Astrocyte (in vitro differentiated cells and primary cell): ENCODE data around the gene SLC45A2. TPM values are rescaled to one million over a fixed set of nuclear protein-coding genes. Genes with fewer than 3 reads are reported as not detected.

Experiments used
- DNase-seq: peaks from one replicate; pipeline ENCODE4 v3.0.0-alpha.2; 2010; ENCODE audit warnings: low read depth
- FAIRE-seq: peaks from 2 replicates; lab custom pipeline; 2011; peaks lifted over from hg19 to GRCh38; lab: Jason Lieb, UNC
- H2AFZ ChIP-seq: 2 replicates; pipeline ENCODE4 v1.6.0; 2012; ENCODE audit warnings: low read depth, low read length, inconsistent platforms
- H3K27ac ChIP-seq: 2 replicates; pipeline ENCODE4 v1.5.1; 2011; ENCODE audit warnings: low read depth, low read length, inconsistent platforms
- H3K27me3 ChIP-seq: 2 replicates; pipeline ENCODE4 v1.6.0; 2011; ENCODE audit warnings: low read length, inconsistent platforms; ENCODE audit not compliant: insufficient read depth
- H3K36me3 ChIP-seq: 2 replicates; pipeline ENCODE4 v1.5.1; 2011; ENCODE audit warnings: low read length, inconsistent platforms; ENCODE audit not compliant: insufficient read depth
- H3K4me1 ChIP-seq: 2 replicates; pipeline ENCODE4 v1.5.1; 2011; ENCODE audit warnings: low read length, inconsistent platforms; ENCODE audit not compliant: insufficient read depth
- H3K4me2 ChIP-seq: 2 replicates; pipeline ENCODE4 v1.6.0; 2012; ENCODE audit warnings: low read length, inconsistent platforms
- H3K4me3 ChIP-seq: 2 replicates; pipeline ENCODE4 v1.5.1; 2011; ENCODE audit warnings: low read depth, mild to moderate bottlenecking, low read length, inconsistent platforms; ENCODE audit not compliant: insufficient read depth
- H3K79me2 ChIP-seq: 2 replicates; pipeline ENCODE4 v1.6.0; 2012; ENCODE audit warnings: mild to moderate bottlenecking, low read length, inconsistent platforms; ENCODE audit not compliant: insufficient read depth
- H3K9ac ChIP-seq: 2 replicates; pipeline ENCODE4 v1.6.0; 2012; ENCODE audit warnings: mild to moderate bottlenecking, low read length, inconsistent platforms
- H3K9me3 ChIP-seq: 2 replicates; pipeline ENCODE4 v1.5.1; 2012; ENCODE audit warnings: low read depth, mild to moderate bottlenecking, low read length, inconsistent platforms; ENCODE audit not compliant: insufficient read depth
- H4K20me1 ChIP-seq: 2 replicates; pipeline ENCODE4 v1.6.0; 2012; ENCODE audit warnings: low read length, inconsistent platforms; ENCODE audit not compliant: insufficient read depth
- H3K27ac Mint-ChIP-seq: one replicate; pipeline ENCODE4 v1.8.0; 2021; ENCODE audit warnings: mild to moderate bottlenecking, mixed read lengths; ENCODE audit not compliant: unreplicated experiment
- H3K27me3 Mint-ChIP-seq: one replicate; pipeline ENCODE4 v1.8.0; 2021; ENCODE audit warnings: low read depth, mixed read lengths; ENCODE audit not compliant: unreplicated experiment
- H3K36me3 Mint-ChIP-seq: one replicate; pipeline ENCODE4 v1.8.0; 2021; ENCODE audit warnings: low read depth, mixed read lengths; ENCODE audit not compliant: unreplicated experiment
- H3K4me1 Mint-ChIP-seq: one replicate; pipeline ENCODE4 v1.8.0; 2021; ENCODE audit warnings: low read depth, mixed read lengths; ENCODE audit not compliant: unreplicated experiment
- H3K4me3 Mint-ChIP-seq: one replicate; pipeline ENCODE4 v1.8.0; 2021; ENCODE audit warnings: mild to moderate bottlenecking, moderate library complexity, mixed read lengths; ENCODE audit not compliant: unreplicated experiment
- H3K9me3 Mint-ChIP-seq: one replicate; pipeline ENCODE4 v1.8.0; 2021; ENCODE audit warnings: mild to moderate bottlenecking, mixed read lengths; ENCODE audit not compliant: unreplicated experiment
- CTCF ChIP-seq: IDR thresholded peaks from 2 replicates; pipeline ENCODE4 v1.5.1; 2011; ENCODE audit warnings: low read depth, mild to moderate bottlenecking, inconsistent platforms, low read length, moderate library complexity; ENCODE audit not compliant: insufficient read depth
- EZH2 ChIP-seq: IDR thresholded peaks from 2 replicates; pipeline ENCODE4 v1.6.1; 2012; ENCODE audit warnings: mild to moderate bottlenecking, low read length, inconsistent platforms; ENCODE audit not compliant: insufficient read depth
- total RNA-seq: library from RNA; stranded (reverse); gene quantifications from 2 replicates; pipeline ENCODE4 v1.2.1, GENCODE V29; 2021

The SLC45A2 gene
- total RNA-seq, 1 donor from 2014 or later: 0.98 TPM

GRCh38 chr5:33929925-33930690 is 54.4 kb downstream of the SLC45A2 start:
- TF ChIP-seq CTCF (no peak), EZH2 (no peak)
- no peaks in the 10 kb centered on the region for H3K27me3 ChIP-seq
- H3K36me3 Mint-ChIP-seq: no peaks in the 10 kb centered on the region
- no peak overlapping the region for H3K4me3 ChIP-seq
- peaks cover 15% of the 10 kb centered on the region for H3K4me1 Mint-ChIP-seq
- no peaks in the 10 kb centered on the region for H3K27me3 Mint-ChIP-seq
- no peak overlapping the region for H3K9ac ChIP-seq
- no peaks in the 10 kb centered on the region for H4K20me1 ChIP-seq
- no peak overlapping the region for H3K4me3 Mint-ChIP-seq
- H3K27ac ChIP-seq: no peak overlapping the region
- no peak overlapping the region for H3K4me2 ChIP-seq
- H3K9me3 Mint-ChIP-seq: no peaks in the 10 kb centered on the region
- no peak overlapping the region for H3K27ac Mint-ChIP-seq
- H3K4me1 ChIP-seq: peaks cover 11% of the 10 kb centered on the region
- no peaks in the 10 kb centered on the region for H3K79me2 ChIP-seq
- no peaks in the 10 kb centered on the region for H3K9me3 ChIP-seq
- DNase-seq: no peak
- H3K36me3 ChIP-seq: no peaks in the 10 kb centered on the region
- FAIRE-seq: no peak
- H2AFZ ChIP-seq: no peak overlapping the region

GRCh38 chr5:33928283-33928682 is 56.2 kb downstream of the SLC45A2 start:
- Histone ChIP-seq H3K79me2 (no peaks in the 10 kb centered on the region), H3K4me3 (no peak overlapping the region), H3K9me3 (no peaks in the 10 kb centered on the region), H2AFZ (no peak overlapping the region), H3K4me2 (no peak overlapping the region), H3K36me3 (no peaks in the 10 kb centered on the region), H3K9ac (no peak overlapping the region), H4K20me1 (no peaks in the 10 kb centered on the region), H3K27ac (no peak overlapping the region), H3K27me3 (no peaks in the 10 kb centered on the region), H3K4me1 (no peaks in the 10 kb centered on the region)
- H3K36me3 Mint-ChIP-seq: no peaks in the 10 kb centered on the region
- H3K4me1 Mint-ChIP-seq: peaks cover 11% of the 10 kb centered on the region
- no peak overlapping the region for H3K4me3 Mint-ChIP-seq
- no peak for DNase-seq
- H3K27ac Mint-ChIP-seq: no peak overlapping the region
- TF ChIP-seq CTCF (no peak), EZH2 (no peak)
- no peaks in the 10 kb centered on the region for H3K27me3 Mint-ChIP-seq
- FAIRE-seq: no peak
- H3K9me3 Mint-ChIP-seq: no peaks in the 10 kb centered on the region

GRCh38 chr5:33927685-33928084 is 56.8 kb downstream of the SLC45A2 start:
- H3K36me3 Mint-ChIP-seq: no peaks in the 10 kb centered on the region
- no peak for TF ChIP-seq EZH2
- TF ChIP-seq CTCF: no peak
- no peaks in the 10 kb centered on the region for H3K9me3 Mint-ChIP-seq
- H3K4me1 Mint-ChIP-seq: peaks cover 11% of the 10 kb centered on the region
- no peaks in the 10 kb centered on the region for H3K27me3 ChIP-seq
- no peaks in the 10 kb centered on the region for H3K27me3 Mint-ChIP-seq
- H2AFZ ChIP-seq: no peak overlapping the region
- no peak overlapping the region for H3K27ac ChIP-seq
- no peaks in the 10 kb centered on the region for H4K20me1 ChIP-seq
- H3K9ac ChIP-seq: no peak overlapping the region
- no peak for DNase-seq
- H3K36me3 ChIP-seq: no peaks in the 10 kb centered on the region
- H3K27ac Mint-ChIP-seq: no peak overlapping the region
- H3K4me3 ChIP-seq: no peak overlapping the region
- H3K79me2 ChIP-seq: no peaks in the 10 kb centered on the region
- H3K4me2 ChIP-seq: no peak overlapping the region
- no peak for FAIRE-seq
- no peaks in the 10 kb centered on the region for H3K9me3 ChIP-seq
- no peaks in the 10 kb centered on the region for H3K4me1 ChIP-seq
- H3K4me3 Mint-ChIP-seq: no peak overlapping the region
